ENCODE measurements around the gene PIK3C2G. TPM values are rescaled to one million over a fixed set of nuclear protein-coding genes. Genes with fewer than 3 reads are reported as not detected.

PIK3C2G gene
- total RNA-seq, 1 donor from 2014 or later = not detected

GRCh38 chr12:18612971-18613370, 351.7 kb downstream of the PIK3C2G start:
- H3F3A ChIP-seq (ENCODE audit: low read depth) = no peaks in the 10 kb centered on the region
- no peaks in the 10 kb centered on the region for H3K27me3 Mint-ChIP-seq (ENCODE audit: insufficient read depth, low read depth)
- H3K9me3 Mint-ChIP-seq = no peaks in the 10 kb centered on the region

GRCh38 chr12:18620986-18621385, 359.7 kb downstream of the PIK3C2G start:
- Histone ChIP-seq H4K20me1 (ENCODE audit: low read depth) (no peaks in the 10 kb centered on the region), H3K4me1 (no peaks in the 10 kb centered on the region), H3K9me3 (ENCODE audit: low read depth) (peaks cover under 1% of the 10 kb centered on the region), H3K36me3 (no peaks in the 10 kb centered on the region), H3K27me3 (no peaks in the 10 kb centered on the region), H2AFZ (replicated peaks) (no peak overlapping the region), H3F3A (ENCODE audit: low read depth) (no peaks in the 10 kb centered on the region), H3K4me2 (no peak overlapping the region), H3K9ac (no peak overlapping the region), H3K79me2 (ENCODE audit: low read depth) (no peaks in the 10 kb centered on the region), H3K27ac (no peak overlapping the region), H3K4me3 (no peak overlapping the region)
- Mint-ChIP-seq H3K4me1 (no peaks in the 10 kb centered on the region), H3K27ac (no peak overlapping the region), H3K27me3 (ENCODE audit: insufficient read depth, low read depth) (peaks cover 2% of the 10 kb centered on the region), H3K9me3 (no peaks in the 10 kb centered on the region), H3K4me3 (no peak overlapping the region), H3K36me3 (no peaks in the 10 kb centered on the region)
- DNase-seq (ENCODE audit: low spot score) = no peak
- TF ChIP-seq CTCF (IDR thresholded peaks at IDR 0.05) = no peak
- no peak for TF ChIP-seq EZH2 (IDR thresholded peaks at IDR 0.05)
- no peak for TF ChIP-seq EZH2phosphoT487 (IDR thresholded peaks at IDR 0.05)

More at GRCh38 chr12:18612971-18613370, 351.7 kb downstream of the PIK3C2G start:
- Mint-ChIP-seq H3K4me1 (no peaks in the 10 kb centered on the region), H3K36me3 (no peaks in the 10 kb centered on the region), H3K4me3 (no peak overlapping the region), H3K27ac (no peak overlapping the region)
- DNase-seq (ENCODE audit: low spot score) = no peak
- no peak overlapping the region for H2AFZ ChIP-seq (replicated peaks)
- H3K4me2 ChIP-seq = no peak overlapping the region
- no peaks in the 10 kb centered on the region for H3K4me1 ChIP-seq
- no peaks in the 10 kb centered on the region for H4K20me1 ChIP-seq (ENCODE audit: low read depth)
- no peaks in the 10 kb centered on the region for H3K9me3 ChIP-seq (ENCODE audit: low read depth)
- H3K27me3 ChIP-seq = no peaks in the 10 kb centered on the region
- H3K4me3 ChIP-seq = no peak overlapping the region
- no peak overlapping the region for H3K27ac ChIP-seq
- no peak overlapping the region for H3K9ac ChIP-seq
- H3K36me3 ChIP-seq = no peaks in the 10 kb centered on the region
- no peak for TF ChIP-seq EZH2 (IDR thresholded peaks at IDR 0.05)
- no peak for TF ChIP-seq EZH2phosphoT487 (IDR thresholded peaks at IDR 0.05)
- TF ChIP-seq CTCF (IDR thresholded peaks at IDR 0.05) = no peak
- no peaks in the 10 kb centered on the region for H3K79me2 ChIP-seq (ENCODE audit: low read depth)

- Histone ChIP-seq H2AFZ (replicated peaks) (peak overlapping the region; percentile 19), H3K27ac (no peak overlapping the region), H3K36me3 (no peaks in the 10 kb centered on the region), H3K4me1 (no peaks in the 10 kb centered on the region), H3K9me3 (ENCODE audit: low read depth) (peaks cover 4% of the 10 kb centered on the region), H3K79me2 (ENCODE audit: low read depth) (no peaks in the 10 kb centered on the region), H3K4me3 (no peak overlapping the region), H3K27me3 (no peaks in the 10 kb centered on the region), H3K4me2 (no peak overlapping the region), H3K9ac (no peak overlapping the region), H3F3A (ENCODE audit: low read depth) (no peaks in the 10 kb centered on the region), H4K20me1 (ENCODE audit: low read depth) (no peaks in the 10 kb centered on the region)
- Mint-ChIP-seq H3K4me1 (no peaks in the 10 kb centered on the region), H3K27ac (no peak overlapping the region), H3K27me3 (ENCODE audit: insufficient read depth, low read depth) (peaks cover 2% of the 10 kb centered on the region), H3K4me3 (no peak overlapping the region), H3K9me3 (peaks cover 10% of the 10 kb centered on the region), H3K36me3 (no peaks in the 10 kb centered on the region)
- TF ChIP-seq EZH2phosphoT487 (IDR thresholded peaks at IDR 0.05) (no peak), CTCF (IDR thresholded peaks at IDR 0.05) (no peak), EZH2 (IDR thresholded peaks at IDR 0.05) (no peak)
- DNase-seq (ENCODE audit: low spot score) = no peak
Measured at GRCh38 chr12:18629445-18629844, 368.1 kb downstream of the PIK3C2G start.
